B cell (primary cell): Measurements from ENCODE around the gene TCF7L1. TPM values are rescaled to one million over a fixed set of nuclear protein-coding genes. Genes with fewer than 3 reads are reported as not detected.
"Not testable (repeated sequence)": the region's sequence is repeated elsewhere in the genome, so short reads cannot be mapped to it uniquely, and the experiment has no call there.

Experiments
- ATAC-seq: fragments of 200-7000 bp; cut with Tn5 transposase; one replicate; pipeline ENCODE4 v1.10.0; 2021; ENCODE audit warnings: low read depth, mild to moderate bottlenecking, moderate number of reproducible peaks, moderate library complexity
- CTCF ChIA-PET: fragments of 350-600 bp; sonication (Branson Sonifier 250); formaldehyde crosslinking; loops from one replicate; lab custom pipeline; 2021; ENCODE audit warnings: antibody characterized with exemption, inconsistent platforms; lab: Charles Lee
- POLR2A ChIA-PET: fragments of 350-600 bp; sonication (Branson Sonifier 250); formaldehyde crosslinking; loops from one replicate; lab custom pipeline; 2021; ENCODE audit warnings: antibody characterized with exemption; lab: Charles Lee
- DNase-seq: peaks from one replicate; pipeline ENCODE4 v3.0.0; 2013
- H2AFZ ChIP-seq: 2 replicates; pipeline ENCODE4 v1.6.1; 2012; ENCODE audit warnings: mild to moderate bottlenecking, low read depth, low read length; ENCODE audit not compliant: insufficient read depth, poor library complexity, severe bottlenecking
- H3K27ac ChIP-seq, 2 donors: 1 replicate in 1 of 2; 2 replicates in 1 of 2; pipeline ENCODE4 v1.5.1; 2012 to 2013; ENCODE audit warnings: low read length in 2 of 2, mild to moderate bottlenecking in 2 of 2, moderate library complexity in 1 of 2
- H3K27me3 ChIP-seq, 4 experiments: fragments of 200-600 bp in 1 of 4; sonication (generic) in 1 of 4; replicated peaks in 1 of 4; 1 replicate in 2 of 4; 2 replicates in 2 of 4; pipeline versions ENCODE4 v1.6.1 to v1.7.0; 2013 to 2016; ENCODE audit warnings: low read length in 3 of 4, mild to moderate bottlenecking in 2 of 4, mixed read lengths in 1 of 4, moderate library complexity in 1 of 4; ENCODE audit not compliant: insufficient read depth in 4 of 4, control insufficient read depth in 3 of 4; ENCODE audit errors: control extremely low read depth in 1 of 4
- H3K36me3 ChIP-seq, 2 experiments: replicated peaks in 1 of 2; 1 replicate in 1 of 2; 2 replicates in 1 of 2; pipeline versions ENCODE4 v1.6.1 to v1.7.1; 2013; ENCODE audit warnings: low read length in 1 of 2; ENCODE audit not compliant: insufficient read depth in 2 of 2, control insufficient read depth in 1 of 2; ENCODE audit errors: control extremely low read depth in 1 of 2, extremely low read depth in 1 of 2
- H3K4me1 ChIP-seq, 2 donors: fragments of 200-600 bp in 1 of 2; sonication (generic) in 1 of 2; 1 replicate in 1 of 2; 2 replicates in 1 of 2; pipeline versions ENCODE4 v1.5.1 to v1.6.1; 2013 to 2017; ENCODE audit warnings: low read length in 2 of 2; ENCODE audit not compliant: control insufficient read depth in 2 of 2, insufficient read depth in 2 of 2
- H3K4me2 ChIP-seq: replicated peaks from 2 replicates; pipeline ENCODE3; 2012; ENCODE audit warnings: mild to moderate bottlenecking, low read depth, low read length; ENCODE audit not compliant: poor library complexity, severe bottlenecking
- H3K4me3 ChIP-seq, 5 experiments: fragments of 200-600 bp in 1 of 5; sonication (generic) in 1 of 5; 1 replicate in 3 of 5; 2 replicates in 2 of 5; pipeline versions ENCODE4 v1.5.1 to v1.7.0; 2011 to 2016; ENCODE audit warnings: low read length in 4 of 5, mild to moderate bottlenecking in 4 of 5, low read depth in 2 of 5, control low read depth in 1 of 5, moderate library complexity in 1 of 5; ENCODE audit not compliant: insufficient read depth in 1 of 5; ENCODE audit errors: control extremely low read depth in 1 of 5, extremely low read depth in 1 of 5
- H3K79me2 ChIP-seq: fragments of 200-600 bp; sonication (generic); one replicate; pipeline ENCODE4 v1.6.0; 2016; ENCODE audit warnings: low read length; ENCODE audit not compliant: control insufficient read depth, insufficient read depth
- H3K9ac ChIP-seq: fragments of 200-600 bp; sonication (generic); 2 replicates; pipeline ENCODE4 v1.6.1; 2017; ENCODE audit warnings: mild to moderate bottlenecking, low read length, moderate library complexity
- H3K9me3 ChIP-seq, 3 donors: one replicate each; pipeline versions ENCODE4 v1.6.1 to v1.7.1; 2013; ENCODE audit warnings: low read length in 2 of 3; ENCODE audit not compliant: control insufficient read depth in 2 of 3, insufficient read depth in 1 of 3; ENCODE audit errors: control extremely low read depth in 1 of 3
- H4K20me1 ChIP-seq: 2 replicates; pipeline ENCODE4 v1.6.0; 2012; ENCODE audit warnings: mild to moderate bottlenecking, low read length; ENCODE audit not compliant: insufficient read depth, control insufficient read depth, poor library complexity, severe bottlenecking
- H3K27ac Mint-ChIP-seq: one replicate; pipeline ENCODE4 v1.8.0; 2021; ENCODE audit warnings: mixed read lengths
- H3K27me3 Mint-ChIP-seq: one replicate; pipeline ENCODE4 v1.8.0; 2021; ENCODE audit warnings: mixed read lengths
- H3K4me1 Mint-ChIP-seq: one replicate; pipeline ENCODE4 v1.8.0; 2021; ENCODE audit warnings: mixed read lengths
- H3K4me3 Mint-ChIP-seq: one replicate; pipeline ENCODE4 v1.8.0; 2021; ENCODE audit warnings: mixed read lengths
- H3K9me3 Mint-ChIP-seq: one replicate; pipeline ENCODE4 v1.8.0; 2022; ENCODE audit warnings: mixed read lengths; ENCODE audit not compliant: insufficient read depth
- CTCF ChIP-seq: fragments of 200-600 bp; IDR thresholded peaks from one replicate; pipeline ENCODE4 v1.8.0; 2022; ENCODE audit warnings: antibody characterized with exemption, mild to moderate bottlenecking
- EZH2 ChIP-seq: IDR thresholded peaks from 2 replicates; pipeline ENCODE4 v1.6.1; 2012; ENCODE audit warnings: borderline replicate concordance, low read depth, mild to moderate bottlenecking, moderate library complexity, low read length; ENCODE audit not compliant: insufficient read depth, poor library complexity, severe bottlenecking
- WGBS: methylation state at CpG from one replicate; pipeline ENCODE4 v1.1.5; 2013; ENCODE audit warnings: missing lambda C conversion rate; ENCODE audit not compliant: insufficient coverage; 5-methylcytosine and 5-hydroxymethylcytosine counted together
- intact Hi-C: fragments of 100-400 bp; cut with micrococcal nuclease; formaldehyde crosslinking; loops from one replicate; pipeline ENCODE4 v1.10.0; 2022
- polyA plus RNA-seq: library from polyadenylated mRNA; depleted of rRNA; stranded (reverse); fragments of >200 nt; gene quantifications from 2 replicates; pipeline ENCODE4 v1.2.3, GENCODE V29; 2012
- total RNA-seq, 2 donors: library from RNA; stranded (reverse); fragments of 120-200 nt in 1 of 2; gene quantifications; 1 replicate in 1 of 2; 2 replicates in 1 of 2; pipeline versions ENCODE4 v1.2.3 to v1.2.4, GENCODE V29; 2013 to 2022

The TCF7L1 gene
- total and polyA plus RNA-seq, 2 donors (not counting 1 experiment from before 2014, with no cell fraction given), result 0.67 to 0.81 TPM

DNA sequence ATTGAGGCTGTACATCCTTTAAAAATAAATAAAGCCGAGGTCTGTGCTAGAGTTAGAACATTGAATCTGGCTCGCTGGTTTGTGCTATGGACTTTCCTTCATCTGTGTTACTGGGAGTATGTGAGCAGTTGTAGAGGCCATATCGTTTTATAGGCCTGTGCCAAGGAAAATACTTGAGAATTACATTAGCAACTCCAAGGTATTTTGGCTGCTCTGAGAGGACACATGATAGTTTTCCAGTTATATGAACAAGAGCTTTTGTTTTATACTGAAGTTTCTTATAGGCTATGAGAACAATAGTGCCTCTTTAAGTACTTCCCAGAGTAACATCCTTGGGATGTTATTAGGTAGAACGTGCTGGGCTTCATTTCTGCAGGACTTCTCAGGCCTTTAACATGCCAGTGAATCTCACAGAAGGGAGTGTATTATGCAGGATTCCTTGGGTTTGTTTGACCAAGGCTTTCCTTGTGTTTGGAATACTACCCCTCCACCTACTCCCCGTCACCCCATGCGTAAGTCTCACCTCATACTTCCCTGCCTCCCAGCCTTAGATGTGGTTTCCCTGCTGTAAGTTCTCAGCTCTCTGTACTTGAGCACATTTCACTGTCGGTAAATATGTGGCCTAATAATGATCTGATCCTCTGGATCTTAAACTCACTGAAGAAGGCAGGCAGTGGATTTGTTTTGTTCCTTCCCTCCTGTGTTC is 21.0 kb downstream of the TCF7L1 start:
- no peak overlapping the region for H3K4me2 ChIP-seq
- no peaks in the 10 kb centered on the region for H3K4me1 ChIP-seq
- Mint-ChIP-seq H3K4me3 (no peak overlapping the region), H3K27ac (no peak overlapping the region), H3K27me3 (peaks cover 10% of the 10 kb centered on the region), H3K9me3 (no peaks in the 10 kb centered on the region), H3K4me1 (no peaks in the 10 kb centered on the region)
- DNase-seq (no peak), ATAC-seq (no peak)
- ChIA-PET CTCF (no interaction called here), POLR2A (no interaction called here)
- H3K9ac ChIP-seq, result no peak overlapping the region
- H3K36me3 ChIP-seq, result no peaks in the 10 kb centered on the region
- H3K27me3 ChIP-seq, result peaks cover 0 to 4% (median 0%) of the 10 kb centered on the region in 4 experiments
- H3K27ac ChIP-seq, result no peak overlapping the region
- H4K20me1 ChIP-seq, result no peaks in the 10 kb centered on the region
- 89% methylated on average over 5 of the region's 7 CpGs for WGBS
- no peaks in the 10 kb centered on the region for H3K79me2 ChIP-seq
- no peak overlapping the region for H2AFZ ChIP-seq
- no peak for TF ChIP-seq EZH2
- no peak for TF ChIP-seq CTCF
- H3K4me3 ChIP-seq, result no peak overlapping the region
- intact Hi-C loops, result no loop called here
- H3K9me3 ChIP-seq, result peaks cover 0 to 2% (median 0%) of the 10 kb centered on the region in 3 donors

DNA sequence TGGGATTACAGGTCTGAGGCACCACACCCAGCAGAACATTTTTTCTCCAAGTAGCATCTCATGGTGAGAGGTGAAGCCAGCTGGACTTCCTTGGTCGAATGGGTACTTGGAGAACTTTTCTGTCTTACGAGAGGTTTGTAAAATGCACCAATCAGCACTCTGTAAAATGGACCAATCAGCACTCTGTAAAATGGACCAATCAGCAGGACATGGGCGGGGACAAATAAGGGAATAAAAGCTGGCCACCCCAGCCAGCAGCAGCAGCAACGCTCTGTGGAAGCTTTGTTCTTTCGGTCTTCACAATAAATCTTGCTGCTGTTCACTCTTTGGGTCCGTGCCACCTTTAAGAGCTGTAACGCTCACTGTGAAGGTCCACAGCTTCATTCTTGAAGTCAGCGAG is 21.9 kb downstream of the TCF7L1 start:
- not testable (repeated sequence) for H3K9me3 Mint-ChIP-seq

More for the DNA sequence above, 21.9 kb downstream of the TCF7L1 start:
- H3K79me2 ChIP-seq, H3K4me3 ChIP-seq, H3K9ac ChIP-seq, POLR2A ChIA-PET, DNase-seq, H2AFZ ChIP-seq, H3K4me1 ChIP-seq, H3K4me2 ChIP-seq, H3K4me1 Mint-ChIP-seq, H3K27me3 ChIP-seq, H3K27ac ChIP-seq, H3K36me3 ChIP-seq, H3K4me3 Mint-ChIP-seq, H3K9me3 ChIP-seq, CTCF ChIA-PET, ATAC-seq, H4K20me1 ChIP-seq, H3K27me3 Mint-ChIP-seq, intact Hi-C loops, H3K27ac Mint-ChIP-seq: not testable (repeated sequence)
- WGBS, result 95% methylated on average over 6 of the region's 8 CpGs
